GM23248 (cell line): Measurements from ENCODE around the gene TRAF3.

Source experiments
- EZH2 ChIP-seq: fragments of 200-600 bp; sonication (generic); IDR thresholded peaks from 2 replicates; pipeline ENCODE4 v1.6.1; 2018; ENCODE audit warnings: antibody characterized with exemption, mild to moderate bottlenecking; ENCODE audit not compliant: insufficient read depth, poor library complexity, severe bottlenecking
- EZH2phosphoT487 ChIP-seq: fragments of 200-600 bp; sonication (generic); IDR thresholded peaks from 2 replicates; pipeline ENCODE4 v1.6.1; 2018; ENCODE audit warnings: antibody characterized with exemption, moderate library complexity, mild to moderate bottlenecking, low read depth; ENCODE audit not compliant: insufficient read depth

DNA sequence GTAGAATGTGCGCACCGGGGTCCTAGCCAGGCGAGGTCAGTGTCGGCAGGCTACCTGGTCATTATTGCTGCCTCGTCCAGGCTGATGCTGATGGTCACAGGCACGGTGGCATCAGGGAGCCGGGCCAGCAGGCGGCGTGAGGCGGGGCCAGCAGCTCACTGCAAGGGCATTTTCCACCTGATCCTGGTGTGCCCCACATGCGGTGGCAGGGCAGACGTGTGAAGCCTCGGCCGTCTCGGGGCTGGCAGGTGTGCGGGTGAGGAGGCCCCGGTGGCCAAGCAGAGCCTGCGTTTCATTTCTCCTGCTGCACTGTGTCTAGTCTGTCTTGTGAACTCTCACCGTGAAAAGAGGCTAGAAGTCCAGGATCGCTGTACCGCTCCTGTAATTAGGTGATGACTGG, 133.2 kb downstream of the TRAF3 start:
- no peak for TF ChIP-seq EZH2
- TF ChIP-seq EZH2phosphoT487, result no peak
